GM21528 (cell line): ENCODE measurements around the gene COG7.
"Not testable (repeated sequence)": the region's sequence is repeated elsewhere in the genome, so short reads cannot be mapped to it uniquely, and the experiment has no call there.

Experiments
- ATAC-seq: cut with Tn5 transposase; IDR thresholded peaks from one replicate; pipeline ENCODE4 v1.9.1; 2021; ENCODE audit warnings: mild to moderate bottlenecking, moderate library complexity; ENCODE audit not compliant: unreplicated experiment, low FRiP score

Gene COG7

GRCh38 chr16:23416816-23417215 is 36.2 kb downstream of the COG7 start:
- no peak for ATAC-seq

GRCh38 chr16:23414731-23415130 is 38.3 kb downstream of the COG7 start:
- ATAC-seq: no peak

GRCh38 chr16:23410176-23410575 is 42.8 kb downstream of the COG7 start:
- ATAC-seq: no peak

DNA sequence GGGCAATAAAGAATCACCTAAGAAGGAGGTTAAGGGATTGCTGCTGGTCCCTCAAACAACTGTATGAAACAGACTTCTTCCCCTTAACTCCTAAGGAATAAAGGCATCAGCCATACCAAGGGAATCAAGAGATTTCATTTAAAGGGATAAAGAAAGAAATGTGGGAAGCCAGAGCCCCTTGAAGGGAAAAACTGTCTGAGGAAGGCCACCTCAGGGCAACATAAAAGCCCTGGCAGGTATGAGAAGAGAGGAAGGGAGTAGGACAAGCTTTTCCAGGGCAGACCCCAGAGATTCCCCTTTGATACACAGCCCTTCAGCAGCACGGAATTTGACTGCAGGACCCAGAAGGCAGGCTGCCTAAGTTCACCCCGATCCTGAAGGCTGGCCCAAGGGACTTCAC is 43.5 kb downstream of the COG7 start:
- no peak for ATAC-seq

- ATAC-seq: no peak
These were observed 44.1 kb downstream of the COG7 start for GRCh38 chr16:23408823-23409298.

DNA sequence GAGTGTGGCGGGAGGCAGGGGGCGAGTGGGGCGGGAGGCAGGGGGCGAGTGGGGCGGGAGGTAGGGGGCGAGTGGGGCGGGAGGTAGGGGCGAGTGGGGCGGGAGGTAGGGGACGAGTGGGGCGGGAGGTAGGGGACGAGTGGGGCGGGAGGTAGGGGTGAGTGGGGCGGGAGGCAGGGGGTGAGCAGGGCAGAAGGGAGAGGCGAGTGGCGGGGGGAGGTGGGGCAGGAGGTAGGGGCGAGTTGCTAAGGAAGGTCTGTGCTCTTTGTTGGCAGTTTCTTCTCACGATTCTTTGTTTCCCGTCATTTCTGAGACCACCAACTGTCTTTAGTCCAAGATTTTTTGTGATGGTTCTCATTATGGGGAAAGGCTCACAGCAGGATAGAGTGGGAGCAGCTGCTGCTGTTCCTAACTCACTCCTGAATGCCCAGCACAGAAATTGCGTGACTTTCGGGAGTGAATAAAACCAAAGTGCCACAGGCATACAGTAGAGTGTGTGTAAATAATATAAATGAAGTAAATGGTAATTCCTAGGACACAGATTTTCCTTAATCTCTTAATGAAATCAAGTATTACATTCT is 44.7 kb downstream of the COG7 start:
- ATAC-seq: no peak

DNA sequence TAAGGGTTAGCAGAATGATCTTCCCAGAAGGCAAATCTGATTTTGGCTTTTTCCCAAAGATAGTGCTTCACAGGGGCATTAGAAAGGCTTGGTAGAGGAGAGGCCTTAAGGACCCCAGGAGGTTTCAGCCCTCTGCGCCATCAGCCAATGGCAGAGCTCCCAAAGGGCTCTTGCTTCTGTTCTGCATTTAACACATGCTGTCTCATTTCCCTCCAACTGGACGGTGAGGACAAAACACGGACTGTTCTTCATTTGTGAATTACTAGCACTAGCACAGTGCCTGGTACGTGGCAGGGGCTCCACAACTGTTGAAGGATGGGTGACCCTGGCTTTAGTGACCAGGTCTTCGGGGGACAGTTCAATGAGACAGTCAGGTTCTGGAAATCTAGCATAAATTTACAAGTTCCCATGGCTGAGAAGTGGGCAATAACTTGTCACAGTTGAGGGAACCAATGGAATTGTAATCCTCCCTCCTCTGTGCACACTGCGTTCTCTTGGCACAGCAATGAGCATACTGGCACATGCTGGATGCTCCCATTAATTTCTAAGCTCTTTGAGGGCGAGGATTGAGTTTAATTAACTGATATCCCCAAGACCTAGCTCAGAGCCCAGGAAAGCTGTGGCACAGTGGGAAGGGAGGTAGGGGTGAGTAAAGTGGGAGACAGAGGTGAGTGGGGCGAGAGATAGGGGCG is 45.4 kb downstream of the COG7 start:
- no peak for ATAC-seq

- no peak for ATAC-seq
These were observed 46.3 kb downstream of the COG7 start for GRCh38 chr16:23406546-23407240.

- no peak for ATAC-seq
These were observed 47.0 kb downstream of the COG7 start for GRCh38 chr16:23406024-23406423.

DNA sequence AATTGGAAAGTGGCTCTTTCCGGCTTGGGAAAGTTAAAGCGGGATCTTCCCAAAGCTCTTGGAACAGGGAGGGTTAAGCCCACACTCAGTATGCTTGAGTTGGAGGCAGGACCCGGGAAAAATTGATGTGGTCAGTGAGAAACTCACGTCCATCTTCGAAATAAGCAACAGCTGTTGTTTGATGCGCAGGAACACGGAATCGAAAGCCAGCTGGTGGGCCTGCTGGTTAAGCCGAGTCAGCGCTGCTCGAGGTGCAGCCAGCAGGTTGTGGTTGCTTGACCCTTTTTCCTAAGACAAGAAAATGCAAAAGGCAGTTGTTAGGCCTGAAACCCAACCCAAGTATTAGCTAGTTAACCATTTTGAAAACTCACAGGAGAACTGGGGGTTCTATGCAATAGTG is 49.4 kb downstream of the COG7 start:
- ATAC-seq: no peak

GRCh38 chr16:23402100-23402499 is 50.9 kb downstream of the COG7 start:
- no peak for ATAC-seq

- ATAC-seq: no peak
These were observed 51.9 kb downstream of the COG7 start for GRCh38 chr16:23401139-23401538.

DNA sequence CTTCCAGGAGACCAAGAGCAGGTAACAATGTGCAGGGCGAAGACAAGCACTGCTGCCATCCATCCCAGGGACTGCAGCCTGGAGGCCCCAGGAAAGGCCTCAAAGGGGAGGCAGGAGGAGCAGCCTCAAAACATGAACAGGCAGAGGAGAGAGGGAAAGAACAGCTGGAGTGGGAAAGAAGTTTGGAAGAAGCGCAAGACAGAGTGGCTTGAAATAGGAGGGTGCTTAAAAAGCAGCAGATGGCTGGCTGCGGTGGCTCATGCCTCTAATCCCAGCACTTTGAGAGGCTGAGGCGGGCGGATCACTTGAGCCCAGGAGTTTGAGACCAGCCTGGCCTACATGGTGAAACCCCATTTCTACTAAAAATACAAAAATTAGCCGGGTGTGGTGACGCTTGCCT is 52.5 kb downstream of the COG7 start:
- not testable (repeated sequence) for ATAC-seq

DNA sequence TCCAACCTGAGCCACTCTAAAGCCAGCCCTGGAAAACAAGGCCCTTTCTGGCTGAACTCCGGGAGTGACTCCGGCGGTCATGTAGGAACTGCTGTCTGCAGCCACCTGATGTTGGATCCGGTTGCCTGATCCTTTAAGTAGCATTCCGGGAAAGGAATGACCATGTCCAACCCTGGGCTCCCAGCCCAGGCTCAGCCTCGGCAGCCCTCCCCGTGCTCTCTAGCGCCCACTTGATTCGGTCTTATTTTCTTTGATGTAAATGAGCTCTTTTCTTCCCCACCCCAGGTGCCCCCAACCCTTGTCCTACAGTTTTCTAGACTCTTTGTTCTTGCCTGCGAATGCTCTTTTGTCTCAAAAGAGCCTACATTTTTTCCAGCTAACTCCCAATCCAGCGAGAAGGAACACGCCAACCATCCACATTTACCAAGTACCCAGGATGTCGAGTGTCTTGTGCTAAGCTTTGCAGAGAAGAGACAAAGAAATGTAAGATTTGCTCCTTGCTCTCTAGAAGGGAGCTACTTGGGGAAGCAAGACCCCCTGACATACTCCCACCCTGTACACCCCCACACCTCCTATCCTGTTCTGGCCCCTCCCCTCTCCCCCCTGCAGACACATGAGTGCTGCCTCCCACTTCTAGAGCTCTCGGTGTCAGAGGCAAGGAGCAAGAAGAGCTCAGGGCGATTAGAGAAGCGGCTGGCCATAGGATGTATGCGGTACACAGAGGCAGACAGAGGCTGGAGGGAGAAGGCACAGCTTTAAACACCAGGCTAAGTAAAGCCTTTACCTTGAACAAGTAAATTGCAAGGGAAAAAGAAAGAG is 53.8 kb downstream of the COG7 start:
- no peak for ATAC-seq

DNA sequence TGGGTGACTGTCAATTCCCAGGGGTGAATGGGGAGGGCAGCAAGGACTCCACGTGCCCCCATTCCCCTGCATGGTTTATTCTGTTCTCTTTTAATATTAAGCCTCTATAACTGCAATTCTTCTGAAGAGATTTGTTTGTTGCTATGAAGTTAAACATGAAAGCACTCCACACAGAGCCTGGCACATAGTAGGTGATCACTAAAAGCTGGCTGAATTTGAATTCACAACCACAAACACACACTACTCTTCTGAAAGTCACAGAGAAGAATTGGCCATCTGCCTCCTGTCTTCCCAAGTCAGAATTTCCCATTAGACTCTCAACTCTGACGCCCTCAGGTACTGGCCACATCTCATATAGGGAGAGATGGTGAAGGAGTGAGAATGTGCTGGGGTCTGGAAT is 55.5 kb downstream of the COG7 start:
- ATAC-seq: no peak

GRCh38 chr16:23395732-23396131 is 57.3 kb downstream of the COG7 start:
- no peak for ATAC-seq

GRCh38 chr16:23394141-23394831 is 58.7 kb downstream of the COG7 start:
- no peak for ATAC-seq

DNA sequence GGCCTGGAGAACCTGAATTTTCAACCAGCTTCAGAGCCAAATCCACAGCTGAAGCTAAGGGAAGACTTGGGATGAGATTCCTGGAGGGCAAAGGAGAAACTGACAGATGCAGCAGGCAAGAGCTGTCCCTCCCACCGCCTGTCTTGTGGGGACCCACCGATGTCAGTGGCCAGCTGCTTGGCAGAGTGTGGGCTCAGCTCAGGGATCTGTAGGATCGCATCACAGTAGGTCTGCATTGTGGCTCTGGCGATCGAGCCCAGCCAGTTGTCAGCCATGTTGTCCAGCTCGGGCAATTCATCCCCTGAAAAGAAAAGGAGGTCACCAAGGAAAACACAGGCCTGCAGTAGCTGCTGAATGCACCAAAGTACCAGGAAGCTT is 60.8 kb downstream of the COG7 start:
- ATAC-seq: no peak

DNA sequence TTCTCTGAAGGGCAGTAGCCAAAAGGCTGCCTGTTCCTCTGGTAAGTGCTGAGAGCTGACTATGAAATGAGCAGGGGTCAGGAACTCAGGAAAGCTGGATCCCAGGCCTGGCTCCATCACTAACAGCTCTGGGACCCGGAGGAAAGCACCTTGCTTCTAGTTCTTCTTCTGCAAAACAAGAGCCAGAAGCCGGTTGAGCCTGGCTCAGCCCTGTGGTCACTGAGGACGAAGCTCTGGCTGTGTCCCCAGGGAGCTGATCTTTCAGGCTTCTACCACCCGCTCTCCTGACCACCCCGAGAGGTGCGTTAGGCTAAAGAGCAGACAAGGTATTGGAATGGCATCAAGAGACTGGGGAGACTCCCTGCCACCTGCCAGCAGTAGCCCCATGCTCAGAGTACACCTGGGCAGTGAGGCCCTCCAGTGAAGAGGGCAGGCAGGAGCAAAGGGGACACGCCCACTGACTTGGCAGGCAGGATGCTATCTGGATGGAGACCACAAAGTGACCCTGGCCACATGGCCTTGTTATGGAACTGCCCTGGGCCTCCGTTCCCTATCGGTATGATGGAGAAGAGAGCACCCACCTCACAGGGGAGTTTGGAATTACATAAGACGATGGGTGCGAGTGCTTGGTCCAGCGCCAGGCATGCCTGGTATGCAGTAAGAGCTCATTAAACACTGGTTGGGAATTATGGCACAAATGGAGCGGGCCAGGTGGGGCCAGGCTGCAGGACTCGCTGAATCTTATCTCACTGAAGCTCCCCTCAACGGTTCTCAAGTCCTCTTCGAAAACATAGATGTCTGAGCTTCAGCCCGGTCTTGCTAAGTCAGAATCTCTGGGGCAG is 61.4 kb downstream of the COG7 start:
- ATAC-seq: no peak

DNA sequence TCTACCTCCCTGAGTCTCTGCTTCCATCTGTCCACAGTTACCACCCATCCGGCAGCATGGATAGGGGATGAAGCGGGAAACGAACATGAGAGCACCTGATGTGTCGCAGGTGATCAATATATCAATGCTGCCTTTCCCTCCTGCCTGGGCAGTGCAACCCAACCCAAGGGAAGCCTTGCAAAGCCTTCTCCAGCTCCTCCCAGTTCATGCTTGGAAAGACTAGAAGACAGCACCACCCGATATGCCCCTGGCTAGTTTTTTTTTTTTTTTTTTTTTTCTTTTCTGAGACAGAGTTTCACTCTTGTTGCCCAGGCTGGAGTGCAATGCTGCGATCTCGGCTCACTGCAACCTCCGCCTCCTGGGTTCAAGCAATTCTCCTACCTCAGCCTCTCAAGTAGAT is 63.1 kb downstream of the COG7 start:
- ATAC-seq: not testable (repeated sequence)
